HG03135 (cell line): Measurements from ENCODE around the gene LDB1.

Source experiments
- ATAC-seq: cut with Tn5 transposase; IDR thresholded peaks from one replicate; pipeline ENCODE4 v1.9.1; 2021; ENCODE audit warnings: mild to moderate bottlenecking, moderate library complexity; ENCODE audit not compliant: unreplicated experiment

The LDB1 gene

GRCh38 chr10:102139281-102140110 lies 19.3 kb upstream of the LDB1 start:
- ATAC-seq, result no peak

GRCh38 chr10:102135956-102136526 lies 15.9 kb upstream of the LDB1 start:
- ATAC-seq, result no peak

- no peak for ATAC-seq
Observed at GRCh38 chr10:102134416-102134815, 14.2 kb upstream of the LDB1 start.

GRCh38 chr10:102133373-102134195 lies 13.4 kb upstream of the LDB1 start:
- ATAC-seq, result no peak

- ATAC-seq, result peak; percentile 95
Observed at GRCh38 chr10:102132563-102133372, 12.6 kb upstream of the LDB1 start, which contains the start of gene PPRC1. Gene PPRC1 (plus strand): TSS chr10:102133040. CDS start chr10:102133069, 29 bp downstream.

DNA sequence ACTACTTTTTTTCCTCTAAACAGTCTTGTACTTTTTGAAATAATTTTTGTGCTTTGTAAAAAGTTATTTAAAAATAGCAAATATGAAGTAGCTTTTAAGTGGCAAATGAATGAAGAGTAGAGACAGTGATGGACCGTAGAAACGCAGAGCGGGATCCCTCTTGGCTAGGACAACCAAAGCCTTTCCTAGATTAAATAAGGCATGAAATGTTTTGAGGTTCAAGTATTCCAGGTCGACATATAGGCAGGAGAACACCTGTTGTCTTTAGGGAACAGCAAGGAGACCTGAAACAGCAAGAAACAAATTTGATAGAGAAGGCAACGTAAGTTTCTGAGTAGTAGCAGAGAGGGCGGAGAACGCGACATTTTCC lies 12.0 kb upstream of the LDB1 start:
- no peak for ATAC-seq

DNA sequence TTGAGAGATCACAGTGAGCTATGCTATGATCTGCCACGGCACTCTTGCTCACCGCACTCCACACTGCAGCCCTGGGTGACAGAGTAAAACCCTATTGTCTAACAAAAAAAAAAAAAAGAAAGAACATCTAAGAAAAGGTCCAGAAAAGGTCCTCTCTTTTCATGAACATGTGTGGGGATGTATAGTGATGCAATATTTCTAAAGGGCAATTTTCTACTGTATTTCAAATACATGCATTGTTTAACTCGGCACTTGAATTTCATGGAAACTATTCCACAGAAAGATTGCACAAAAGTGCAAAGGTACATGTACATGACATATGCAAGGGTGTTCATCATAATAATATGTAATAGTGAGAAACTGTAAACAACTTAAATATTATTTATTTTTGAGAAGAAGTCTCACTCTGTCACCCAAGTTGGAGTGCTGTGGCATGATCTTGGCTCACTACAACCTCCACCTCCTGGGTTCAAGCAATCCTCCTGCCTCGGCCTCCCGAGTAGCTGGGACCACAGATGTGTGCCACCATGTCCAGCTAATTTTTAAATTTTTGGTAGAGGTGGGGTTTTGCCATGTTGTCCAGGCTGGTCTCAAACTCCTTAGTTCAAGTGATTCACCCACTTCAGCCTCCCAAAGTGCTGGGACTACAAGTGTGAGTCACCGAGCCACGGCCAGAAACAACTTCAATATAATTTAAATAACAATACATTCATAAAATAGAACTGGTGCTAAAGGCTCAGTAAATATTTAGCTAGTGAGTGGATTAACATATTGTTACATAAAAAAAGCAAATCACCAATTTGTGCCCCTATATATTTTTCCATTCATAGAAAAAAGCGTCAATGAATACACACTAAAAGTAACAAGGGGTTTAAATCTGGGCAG lies 11.4 kb upstream of the LDB1 start:
- no peak for ATAC-seq

- ATAC-seq, result no peak
Observed at GRCh38 chr10:102123223-102123622, 3.1 kb upstream of the LDB1 start.

DNA sequence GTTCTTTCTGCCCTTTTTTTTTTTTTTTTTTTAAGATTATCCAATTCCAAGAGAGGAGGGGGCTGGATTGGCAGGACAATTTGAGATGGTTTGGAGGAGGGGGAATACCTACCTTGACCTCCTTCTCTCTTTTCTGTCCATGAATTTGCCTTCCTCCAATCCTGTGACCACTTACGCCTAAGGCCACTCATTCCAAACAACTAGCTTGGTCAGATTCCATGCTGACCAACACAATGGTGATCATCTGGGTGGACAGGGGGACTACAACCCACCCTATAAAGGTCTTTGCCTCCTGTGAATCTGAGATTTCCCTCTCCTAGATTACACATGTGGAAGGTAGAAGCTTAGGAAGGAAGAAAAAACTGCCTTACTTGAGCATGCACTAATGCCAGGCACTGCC lies 2.3 kb upstream of the LDB1 start:
- no peak for ATAC-seq

DNA sequence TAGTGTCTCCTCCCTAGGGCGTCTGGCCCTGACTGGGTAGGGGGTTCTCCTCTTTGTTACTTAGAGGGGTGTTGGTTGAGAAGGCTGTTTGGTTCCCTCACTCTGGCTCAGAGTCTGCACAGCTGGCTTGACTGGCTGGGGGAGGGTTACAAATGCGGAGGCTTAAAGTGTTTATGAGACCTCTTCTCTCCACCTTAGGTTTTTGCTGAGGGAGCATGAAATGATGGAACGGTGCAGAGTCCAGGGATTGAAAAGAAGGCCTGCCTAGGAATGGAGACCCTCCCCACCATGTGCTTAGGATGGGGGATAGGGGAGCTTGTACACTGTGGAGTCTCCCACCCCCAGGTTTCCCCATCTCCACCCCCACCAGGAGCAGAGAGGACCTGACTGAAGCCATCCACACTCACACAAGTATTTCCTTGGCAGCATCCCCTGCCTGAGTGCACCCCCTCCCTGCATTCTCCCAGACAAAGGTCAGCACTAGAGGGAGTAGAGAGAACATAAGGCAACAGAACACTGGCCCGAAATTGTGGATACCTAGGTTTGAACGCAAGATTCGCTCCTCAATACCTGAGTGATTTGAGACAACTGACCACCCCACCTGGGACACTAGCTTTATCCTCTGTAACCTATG lies 1.7 kb upstream of the LDB1 start:
- no peak for ATAC-seq

DNA sequence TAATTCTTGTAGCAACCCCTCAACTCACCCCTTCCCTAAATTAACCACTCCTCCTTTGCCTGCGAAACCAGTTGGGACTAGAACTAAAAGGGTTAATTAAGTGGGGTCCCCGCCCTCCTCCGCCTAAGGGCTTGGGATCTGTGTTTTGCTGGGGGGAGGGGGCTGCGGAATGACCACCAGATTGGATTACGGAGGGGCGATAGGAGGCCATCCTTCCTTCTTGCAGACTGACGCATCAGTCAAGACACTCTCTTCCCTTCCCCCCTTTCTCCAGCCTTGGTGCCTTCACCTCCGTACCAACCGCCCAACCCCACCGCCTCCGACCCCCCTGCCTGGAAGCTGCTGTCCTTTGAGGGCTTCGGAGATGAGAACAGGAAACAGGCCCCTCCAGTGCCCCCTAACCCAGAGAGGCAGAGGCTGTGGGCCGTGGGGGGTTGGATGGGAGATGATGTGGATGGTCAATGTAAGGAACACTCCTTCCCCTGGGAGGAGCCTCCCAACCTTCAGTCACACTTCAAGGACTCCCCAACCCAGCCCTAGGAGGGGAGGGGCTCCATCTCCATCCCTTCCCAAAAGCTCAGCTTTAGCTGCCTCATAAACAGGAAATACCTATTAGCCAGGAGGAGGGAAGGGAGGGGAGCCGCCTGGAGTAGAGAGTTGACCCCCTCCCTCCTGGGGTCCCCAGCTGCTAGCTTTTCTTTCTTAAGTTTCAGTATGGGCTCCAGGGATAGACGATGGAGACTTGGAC lies 997 bp upstream of the LDB1 start:
- no peak for ATAC-seq

GRCh38 chr10:102119417-102120141 lies 589 bp downstream of the LDB1 start:
- no peak for ATAC-seq

- no peak for ATAC-seq
Observed at GRCh38 chr10:102118867-102119266, 1.3 kb downstream of the LDB1 start.

DNA sequence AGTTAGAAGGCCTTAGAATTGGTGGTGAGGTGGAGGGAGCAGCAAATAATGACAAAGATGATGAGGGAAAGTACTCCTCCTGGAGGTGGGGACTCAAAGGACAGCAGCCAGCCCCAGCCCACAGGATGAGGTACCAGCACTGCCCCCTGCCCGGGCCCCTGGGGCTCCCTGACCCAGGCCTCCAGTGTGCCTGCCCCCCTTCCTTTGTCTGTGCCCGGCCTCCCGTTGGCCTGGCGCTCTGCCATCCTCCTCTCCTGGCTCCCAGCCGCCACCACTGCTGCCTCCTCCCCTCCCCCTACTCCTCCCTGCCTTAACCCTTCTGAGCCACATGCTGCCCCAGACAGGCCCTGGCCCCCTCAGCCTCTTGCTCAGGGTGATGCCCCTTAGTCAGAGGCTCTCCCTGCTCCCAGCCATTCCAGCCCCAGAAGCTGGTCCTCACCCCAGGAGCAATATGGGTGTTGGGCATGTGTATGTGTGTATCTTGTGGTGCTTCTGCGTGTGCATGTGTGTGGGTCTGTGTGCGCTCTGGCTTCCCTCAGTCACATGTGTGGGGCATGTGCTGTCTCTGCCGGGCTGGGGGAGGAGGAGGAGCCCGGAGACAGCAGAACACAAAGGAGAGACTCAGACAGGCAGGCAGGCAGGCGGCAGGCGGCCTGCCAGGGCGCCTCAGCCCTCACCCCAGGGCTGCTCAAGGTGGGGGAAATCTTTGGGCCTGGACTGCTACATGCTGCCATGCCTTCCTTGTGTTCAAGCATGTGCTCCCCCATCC lies 2.6 kb downstream of the LDB1 start:
- ATAC-seq, result no peak

- no peak for ATAC-seq
Observed at GRCh38 chr10:102116656-102117055, 3.5 kb downstream of the LDB1 start.

- no peak for ATAC-seq
Observed at GRCh38 chr10:102115775-102116174, 4.4 kb downstream of the LDB1 start.

GRCh38 chr10:102114861-102115618 lies 5.1 kb downstream of the LDB1 start:
- peak; percentile 50 for ATAC-seq
